Measurements from ENCODE around the gene PCDHB15. TPM values are rescaled to one million over a fixed set of nuclear protein-coding genes. Genes with fewer than 3 reads are reported as not detected.

The PCDHB15 gene
- total and polyA plus RNA-seq, 11 donors = 1.6 to 7.5 (median 4.0) TPM

DNA sequence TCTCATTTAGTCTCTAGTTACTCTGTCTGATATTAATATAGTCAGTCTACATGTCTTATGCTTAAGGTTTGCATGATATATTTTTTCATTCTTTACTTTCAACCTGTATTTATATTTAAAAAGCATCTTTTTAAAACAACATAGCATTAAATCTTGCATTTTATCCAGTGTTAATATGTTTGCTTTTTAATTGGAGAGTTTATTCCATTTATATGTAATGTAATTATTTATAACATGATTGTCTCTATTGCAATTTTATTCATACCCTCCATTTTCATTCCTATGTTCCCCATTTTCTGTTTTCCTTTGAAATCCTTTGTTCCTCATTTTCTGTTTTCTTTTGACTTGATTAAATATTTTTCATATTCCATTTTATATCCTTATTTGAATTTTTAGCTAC is 13.3 kb downstream of the PCDHB15 start:
- Histone ChIP-seq H3K36me3 (peaks cover 0 to 13% (median 0%) of the 10 kb centered on the region in 9 donors), H3K4me3 (no peak overlapping the region), H3K27me3 (no peaks in the 10 kb centered on the region), H3K9me3 (peaks cover 13 to 100% (median 100%) of the 10 kb centered on the region in 12 donors), H3K27ac (no peak overlapping the region), H3K4me1 (no peaks in the 10 kb centered on the region)
- TF ChIP-seq POLR2A (IDR thresholded peaks at IDR 0.05) = no peak
- TF ChIP-seq, protein P1, sequence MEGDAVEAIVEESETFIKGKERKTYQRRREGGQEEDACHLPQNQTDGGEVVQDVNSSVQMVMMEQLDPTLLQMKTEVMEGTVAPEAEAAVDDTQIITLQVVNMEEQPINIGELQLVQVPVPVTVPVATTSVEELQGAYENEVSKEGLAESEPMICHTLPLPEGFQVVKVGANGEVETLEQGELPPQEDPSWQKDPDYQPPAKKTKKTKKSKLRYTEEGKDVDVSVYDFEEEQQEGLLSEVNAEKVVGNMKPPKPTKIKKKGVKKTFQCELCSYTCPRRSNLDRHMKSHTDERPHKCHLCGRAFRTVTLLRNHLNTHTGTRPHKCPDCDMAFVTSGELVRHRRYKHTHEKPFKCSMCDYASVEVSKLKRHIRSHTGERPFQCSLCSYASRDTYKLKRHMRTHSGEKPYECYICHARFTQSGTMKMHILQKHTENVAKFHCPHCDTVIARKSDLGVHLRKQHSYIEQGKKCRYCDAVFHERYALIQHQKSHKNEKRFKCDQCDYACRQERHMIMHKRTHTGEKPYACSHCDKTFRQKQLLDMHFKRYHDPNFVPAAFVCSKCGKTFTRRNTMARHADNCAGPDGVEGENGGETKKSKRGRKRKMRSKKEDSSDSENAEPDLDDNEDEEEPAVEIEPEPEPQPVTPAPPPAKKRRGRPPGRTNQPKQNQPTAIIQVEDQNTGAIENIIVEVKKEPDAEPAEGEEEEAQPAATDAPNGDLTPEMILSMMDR (IDR thresholded peaks at IDR 0.05) = no peak
- DNase-seq (no peak), ATAC-seq (no peak)
- intact Hi-C loops (cut with DNase I) = no loop called here

DNA sequence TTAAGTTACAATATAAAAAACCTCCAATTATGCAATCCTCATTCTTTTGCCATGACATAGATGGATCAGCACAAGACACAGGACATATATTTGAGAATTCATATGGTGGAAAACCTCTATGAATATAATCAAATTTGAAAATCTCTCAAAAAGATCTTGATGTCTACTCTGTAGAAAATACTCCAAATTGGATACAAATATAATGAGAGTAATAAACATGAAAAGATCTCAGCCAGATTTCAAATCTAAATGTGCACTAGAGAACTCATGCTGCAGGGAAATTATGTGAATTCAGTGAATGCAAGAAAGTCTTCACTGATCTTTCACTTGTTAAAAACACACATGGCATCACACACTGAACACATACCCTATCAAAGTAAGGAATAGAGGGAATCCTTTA is 13.8 kb downstream of the PCDHB15 start:
- no peak overlapping the region for H3K27ac ChIP-seq
- no peak overlapping the region for H3K4me3 ChIP-seq
- no peaks in the 10 kb centered on the region for H3K4me1 ChIP-seq
- H3K36me3 ChIP-seq = peaks cover 0 to 13% (median 0%) of the 10 kb centered on the region in 9 donors
- ATAC-seq (no peak), DNase-seq (no peak)
- H3K27me3 ChIP-seq = no peaks in the 10 kb centered on the region
- peaks cover 13 to 100% (median 100%) of the 10 kb centered on the region in 12 donors for H3K9me3 ChIP-seq
- TF ChIP-seq, protein P1 (IDR thresholded peaks at IDR 0.05) = no peak
- no peak for TF ChIP-seq POLR2A (IDR thresholded peaks at IDR 0.05)
- intact Hi-C loops (cut with DNase I) = no loop called here

DNA sequence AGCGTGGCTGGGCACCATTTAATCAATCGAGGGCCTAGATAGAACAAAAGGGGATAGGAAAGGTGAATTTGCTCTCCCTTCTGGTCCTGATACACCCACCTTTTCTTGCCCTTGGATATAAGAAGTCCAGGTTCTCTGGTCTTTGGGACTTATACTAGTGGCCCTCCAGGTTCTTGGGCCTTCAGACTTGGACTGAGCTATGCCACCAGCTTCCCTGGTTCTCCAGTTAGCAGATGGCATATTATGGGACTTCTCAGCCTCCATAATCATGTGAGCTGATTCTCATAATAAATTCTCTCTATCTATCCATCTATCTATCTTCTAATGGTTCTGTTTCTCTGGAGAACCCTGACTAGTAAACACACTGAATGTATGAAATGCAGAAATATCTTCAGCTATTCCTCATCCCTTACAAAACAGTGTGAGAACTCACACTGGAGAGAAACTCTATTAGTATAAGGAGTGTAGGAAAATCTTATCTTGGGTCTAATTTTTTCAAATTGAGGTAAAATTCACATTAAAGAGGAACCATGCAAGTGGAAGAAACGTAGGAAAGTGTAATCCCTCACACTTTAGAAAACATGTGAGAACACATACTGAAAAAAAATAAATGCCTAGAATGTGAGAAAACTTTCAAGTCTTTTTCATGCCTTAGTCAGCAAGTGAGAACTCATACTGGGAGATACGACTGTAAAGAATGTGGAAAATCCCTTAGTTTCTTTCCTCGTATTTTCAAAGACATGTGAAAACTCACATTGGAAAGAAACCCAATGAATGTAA is 15.5 kb downstream of the PCDHB15 start:
- ATAC-seq (no peak), DNase-seq (no peak)
- Histone ChIP-seq H3K36me3 (peaks cover 0 to 13% (median 0%) of the 10 kb centered on the region in 9 donors), H3K4me1 (no peaks in the 10 kb centered on the region), H3K4me3 (no peak overlapping the region), H3K9me3 (peaks cover 13 to 100% (median 99%) of the 10 kb centered on the region in 12 donors), H3K27me3 (no peaks in the 10 kb centered on the region), H3K27ac (no peak overlapping the region)
- intact Hi-C loops (cut with DNase I) = no loop called here
- WGBS, 4 donors = 57 to 66% (median 63%) methylated on average over 5 of the region's 5 CpGs
- TF ChIP-seq, protein P1 (IDR thresholded peaks at IDR 0.05) = no peak
- TF ChIP-seq POLR2A (IDR thresholded peaks at IDR 0.05) = no peak

DNA sequence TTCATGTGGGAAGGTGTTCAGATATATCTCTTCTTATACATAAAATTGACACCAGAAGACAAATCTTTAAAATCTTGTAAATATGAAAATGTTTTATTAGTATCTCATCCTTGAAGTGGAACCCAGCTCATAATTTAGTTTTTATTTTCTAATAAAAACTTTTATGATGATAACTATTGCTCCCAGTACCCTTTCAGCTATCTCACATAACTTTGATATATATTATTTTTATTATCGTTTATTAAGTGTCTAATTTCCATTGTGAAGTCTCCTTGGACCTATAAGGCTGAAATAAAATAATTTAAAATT is 16.0 kb downstream of the PCDHB15 start:
- Histone ChIP-seq H3K4me3 (no peak overlapping the region), H3K27me3 (no peaks in the 10 kb centered on the region), H3K9me3 (peaks cover 13 to 100% (median 99%) of the 10 kb centered on the region in 12 donors), H3K4me1 (no peaks in the 10 kb centered on the region), H3K27ac (no peak overlapping the region), H3K36me3 (peaks cover 0 to 11% (median 0%) of the 10 kb centered on the region in 9 donors)
- WGBS, 4 donors = 26 to 69% (median 66%) methylated on average over 1 of the region's 1 CpG
- no peak for DNase-seq
- no peak for ATAC-seq
- intact Hi-C loops (cut with DNase I) = no loop called here
- TF ChIP-seq, protein P1 (IDR thresholded peaks at IDR 0.05) = no peak
- TF ChIP-seq POLR2A (IDR thresholded peaks at IDR 0.05) = no peak

Data from heart left ventricle (tissue), 16 donors.